OCI-LY1 (cell line): ENCODE data around the gene CIDEB.
"Not testable (repeated sequence)": the region's sequence is repeated elsewhere in the genome, so short reads cannot be mapped to it uniquely, and the experiment has no call there.

Experiments
- H2AFZ ChIP-seq: fragments of 200-600 bp; sonication (generic), shearing (Covaris generic); 2 replicates; pipeline ENCODE4 v1.6.0; 2014; ENCODE audit warnings: antibody characterized with exemption, mild to moderate bottlenecking, low read length
- H3F3A ChIP-seq: fragments of 200-600 bp; sonication (generic), shearing (Covaris generic); 2 replicates; pipeline ENCODE4 v1.6.0; 2014; ENCODE audit warnings: mild to moderate bottlenecking, antibody characterized with exemption, low read length, moderate library complexity; ENCODE audit not compliant: insufficient read depth
- H3K27ac ChIP-seq: fragments of 200-600 bp; sonication (generic); 2 replicates; pipeline ENCODE4 v1.5.1; 2014; ENCODE audit warnings: low read length, mixed run types, mild to moderate bottlenecking, low read depth; ENCODE audit not compliant: poor library complexity, severe bottlenecking
- H3K27me3 ChIP-seq: fragments of 200-600 bp; sonication (generic); 2 replicates; pipeline ENCODE4 v1.6.0; 2014; ENCODE audit warnings: antibody characterized with exemption, mild to moderate bottlenecking, low read length, moderate library complexity; ENCODE audit not compliant: insufficient read depth
- H3K36me3 ChIP-seq: fragments of 200-600 bp; sonication (generic); 2 replicates; pipeline ENCODE4 v1.6.1; 2014; ENCODE audit warnings: mild to moderate bottlenecking, antibody characterized with exemption, low read length, moderate library complexity, mixed read lengths; ENCODE audit not compliant: insufficient read depth
- H3K4me1 ChIP-seq: fragments of 200-600 bp; sonication (generic); 2 replicates; pipeline ENCODE4 v1.5.1; 2014; ENCODE audit warnings: mild to moderate bottlenecking, low read length, moderate library complexity; ENCODE audit not compliant: insufficient read depth, severe bottlenecking
- H3K4me2 ChIP-seq: fragments of 200-600 bp; sonication (generic), shearing (Covaris generic); 2 replicates; pipeline ENCODE4 v1.6.1; 2014; ENCODE audit warnings: low read length
- H3K4me3 ChIP-seq: fragments of 200-600 bp; sonication (generic); 2 replicates; pipeline ENCODE4 v1.5.1; 2014; ENCODE audit warnings: low read length, low read depth, mild to moderate bottlenecking, mixed read lengths; ENCODE audit not compliant: poor library complexity, severe bottlenecking
- H3K79me2 ChIP-seq: fragments of 200-600 bp; shearing (Covaris generic); 2 replicates; pipeline ENCODE4 v1.6.1; 2016; ENCODE audit warnings: mixed run types, low read length, mixed read lengths; ENCODE audit not compliant: insufficient read depth
- H3K9ac ChIP-seq: fragments of 200-600 bp; sonication (generic), shearing (Covaris generic); 2 replicates; pipeline ENCODE4 v1.6.1; 2014; ENCODE audit warnings: mild to moderate bottlenecking, low read length, mixed read lengths
- H3K9me2 ChIP-seq: fragments of 200-600 bp; sonication (generic), shearing (Covaris generic); 2 replicates; pipeline ENCODE4 v1.6.1; 2014; ENCODE audit warnings: low read depth, mild to moderate bottlenecking, low read length, mixed read lengths
- H3K9me3 ChIP-seq: fragments of 200-600 bp; shearing (Covaris generic); 2 replicates; pipeline ENCODE4 v1.6.1; 2014; ENCODE audit warnings: low read length, mixed read lengths
- H4K20me1 ChIP-seq: fragments of 200-600 bp; sonication (generic), shearing (Covaris generic); 2 replicates; pipeline ENCODE4 v1.6.0; 2016; ENCODE audit warnings: mild to moderate bottlenecking, low read length; ENCODE audit not compliant: insufficient read depth
- EZH2 ChIP-seq: fragments of 200-600 bp; sonication (generic), shearing (Covaris generic); IDR thresholded peaks from 2 replicates; pipeline ENCODE4 v1.8.0; 2017; ENCODE audit warnings: borderline replicate concordance, mixed run types, mild to moderate bottlenecking, antibody characterized with exemption, low read length, moderate library complexity, mixed read lengths
- TF ChIP-seq, protein P1 (sequence below): fragments of 200-600 bp; sonication (generic), shearing (Covaris generic); IDR thresholded peaks from 2 replicates; pipeline ENCODE4 v1.5.1; 2017; ENCODE audit warnings: mild to moderate bottlenecking, antibody characterized with exemption, low read length, moderate library complexity, mixed read lengths

Gene CIDEB, protein sequence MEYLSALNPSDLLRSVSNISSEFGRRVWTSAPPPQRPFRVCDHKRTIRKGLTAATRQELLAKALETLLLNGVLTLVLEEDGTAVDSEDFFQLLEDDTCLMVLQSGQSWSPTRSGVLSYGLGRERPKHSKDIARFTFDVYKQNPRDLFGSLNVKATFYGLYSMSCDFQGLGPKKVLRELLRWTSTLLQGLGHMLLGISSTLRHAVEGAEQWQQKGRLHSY

DNA sequence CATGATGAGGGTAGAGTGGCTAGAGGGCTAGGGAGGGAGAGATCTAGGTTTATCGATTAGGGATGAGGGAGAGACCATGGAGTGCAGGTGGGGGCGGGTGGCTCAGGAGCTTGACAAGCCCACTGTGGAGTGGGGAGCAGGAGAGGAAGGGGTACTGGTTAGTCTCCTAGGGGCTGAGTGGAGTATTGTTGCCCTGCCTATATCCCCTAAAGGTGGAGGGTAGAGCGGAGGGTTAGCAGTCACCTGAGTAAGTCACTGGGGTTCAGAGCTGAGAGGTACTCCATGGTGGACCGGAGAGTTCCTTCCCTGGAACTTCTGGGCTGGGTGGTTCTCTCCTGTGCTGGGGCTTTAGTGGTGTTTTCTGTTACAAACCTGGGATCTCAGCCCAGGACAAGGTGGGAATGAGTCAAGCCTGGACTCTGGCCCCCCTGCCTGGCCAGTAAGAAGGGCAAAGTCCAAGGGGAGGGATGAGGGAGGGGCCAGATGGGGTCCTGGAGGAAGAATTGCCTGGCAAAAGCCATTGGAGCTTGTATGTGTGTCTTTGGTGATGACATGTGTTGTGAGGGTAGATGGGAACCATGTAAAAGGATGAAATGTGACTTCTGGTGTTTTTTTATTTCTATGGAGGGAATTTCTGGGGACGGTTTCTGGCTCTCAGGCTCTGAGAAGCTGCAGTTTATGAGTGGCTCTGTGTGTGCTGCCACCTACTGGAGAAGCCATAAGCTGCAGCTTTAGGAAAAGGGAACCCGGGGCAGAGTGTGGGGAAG lies at the start of gene CIDEB:
Gene CIDEB (minus strand): TSS at position 403 of the 767 bp plus-strand sequence. CDS start 119 bp downstream, at position 284.
- no peak within 1 kb of the TSS for H3K4me3 ChIP-seq
- no peaks in the 10 kb centered on the region for H3F3A ChIP-seq
- TF ChIP-seq, protein P1, sequence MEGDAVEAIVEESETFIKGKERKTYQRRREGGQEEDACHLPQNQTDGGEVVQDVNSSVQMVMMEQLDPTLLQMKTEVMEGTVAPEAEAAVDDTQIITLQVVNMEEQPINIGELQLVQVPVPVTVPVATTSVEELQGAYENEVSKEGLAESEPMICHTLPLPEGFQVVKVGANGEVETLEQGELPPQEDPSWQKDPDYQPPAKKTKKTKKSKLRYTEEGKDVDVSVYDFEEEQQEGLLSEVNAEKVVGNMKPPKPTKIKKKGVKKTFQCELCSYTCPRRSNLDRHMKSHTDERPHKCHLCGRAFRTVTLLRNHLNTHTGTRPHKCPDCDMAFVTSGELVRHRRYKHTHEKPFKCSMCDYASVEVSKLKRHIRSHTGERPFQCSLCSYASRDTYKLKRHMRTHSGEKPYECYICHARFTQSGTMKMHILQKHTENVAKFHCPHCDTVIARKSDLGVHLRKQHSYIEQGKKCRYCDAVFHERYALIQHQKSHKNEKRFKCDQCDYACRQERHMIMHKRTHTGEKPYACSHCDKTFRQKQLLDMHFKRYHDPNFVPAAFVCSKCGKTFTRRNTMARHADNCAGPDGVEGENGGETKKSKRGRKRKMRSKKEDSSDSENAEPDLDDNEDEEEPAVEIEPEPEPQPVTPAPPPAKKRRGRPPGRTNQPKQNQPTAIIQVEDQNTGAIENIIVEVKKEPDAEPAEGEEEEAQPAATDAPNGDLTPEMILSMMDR, result peak; percentile 96
- no peak for TF ChIP-seq EZH2
- no peak within 1 kb of the TSS for H3K27ac ChIP-seq
- H3K9ac ChIP-seq, result no peak within 1 kb of the TSS
- no peak within 1 kb of the TSS for H3K4me2 ChIP-seq
- no peaks in the 10 kb centered on the region for H3K79me2 ChIP-seq
- H3K27me3 ChIP-seq, result no peaks in the 10 kb centered on the region
- H3K9me2 ChIP-seq, result no peaks in the 10 kb centered on the region
- H4K20me1 ChIP-seq, result no peaks in the 10 kb centered on the region
- H3K9me3 ChIP-seq, result no peaks in the 10 kb centered on the region
- peaks cover 61% of the 10 kb centered on the region for H3K36me3 ChIP-seq
- peaks cover 29% of the 10 kb centered on the region for H3K4me1 ChIP-seq
- no peak within 1 kb of the TSS for H2AFZ ChIP-seq

DNA sequence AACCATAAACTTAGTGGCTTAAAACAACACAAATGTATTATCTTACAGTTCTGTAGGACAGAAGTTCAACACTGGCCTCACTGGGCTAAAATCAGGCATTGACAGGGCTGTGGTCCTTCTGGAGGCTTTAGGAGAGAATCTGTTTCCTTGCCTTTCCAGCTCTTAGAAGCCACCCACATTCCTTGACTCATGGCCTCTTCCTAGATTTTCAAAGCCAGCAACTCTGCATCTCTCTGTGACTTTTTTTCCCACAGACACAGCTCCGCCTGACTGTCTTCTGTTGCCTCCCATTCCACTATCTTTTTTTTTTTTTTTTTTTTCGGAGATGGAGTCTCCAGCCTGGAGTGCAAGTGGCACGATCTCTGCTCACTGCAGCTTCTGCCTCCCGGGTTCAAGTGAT lies 48.4 kb upstream of the CIDEB start:
- Histone ChIP-seq H4K20me1 (no peaks in the 10 kb centered on the region), H3F3A (no peaks in the 10 kb centered on the region), H3K4me1 (no peaks in the 10 kb centered on the region), H3K36me3 (no peaks in the 10 kb centered on the region), H3K9ac (no peak overlapping the region), H2AFZ (no peak overlapping the region), H3K27me3 (no peaks in the 10 kb centered on the region; the same call in 1 of the 2 replicates), H3K4me3 (no peak overlapping the region), H3K9me2 (no peaks in the 10 kb centered on the region), H3K79me2 (no peaks in the 10 kb centered on the region), H3K4me2 (no peak overlapping the region), H3K9me3 (no peaks in the 10 kb centered on the region), H3K27ac (no peak overlapping the region)
- no peak for TF ChIP-seq EZH2

DNA sequence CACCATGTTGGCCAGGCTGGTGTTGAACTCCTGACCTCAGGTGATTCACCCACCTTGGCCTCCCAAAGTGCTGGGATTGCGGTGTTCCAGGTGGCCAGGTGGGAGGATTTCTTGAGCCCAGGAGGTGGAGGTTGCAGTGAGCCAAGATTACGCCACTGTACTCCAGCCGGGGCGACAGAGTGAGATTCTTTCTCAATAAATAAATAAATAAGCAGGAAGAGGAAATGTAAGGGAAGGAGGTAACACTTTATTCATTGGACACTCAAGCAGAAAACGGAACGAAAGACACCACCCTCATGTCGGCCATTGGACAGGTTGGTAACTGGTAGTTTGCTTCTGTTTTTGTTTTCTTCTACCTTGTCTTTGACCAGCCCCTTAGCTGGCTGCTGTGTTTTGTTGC lies 47.2 kb upstream of the CIDEB start:
- H3K27ac ChIP-seq, result no peak overlapping the region
- no peaks in the 10 kb centered on the region for H3K9me2 ChIP-seq
- no peaks in the 10 kb centered on the region for H4K20me1 ChIP-seq
- H3K4me2 ChIP-seq, result no peak overlapping the region
- H3K9ac ChIP-seq, result no peak overlapping the region
- no peaks in the 10 kb centered on the region for H3K4me1 ChIP-seq
- H3K36me3 ChIP-seq, result no peaks in the 10 kb centered on the region
- no peaks in the 10 kb centered on the region for H3K79me2 ChIP-seq
- TF ChIP-seq, protein P1, result no peak
- no peak for TF ChIP-seq EZH2
- H2AFZ ChIP-seq, result no peak overlapping the region
- H3K4me3 ChIP-seq, result no peak overlapping the region
- no peaks in the 10 kb centered on the region for H3F3A ChIP-seq
- no peaks in the 10 kb centered on the region for H3K9me3 ChIP-seq
- no peaks in the 10 kb centered on the region; the same call in 1 of the 2 replicates for H3K27me3 ChIP-seq

DNA sequence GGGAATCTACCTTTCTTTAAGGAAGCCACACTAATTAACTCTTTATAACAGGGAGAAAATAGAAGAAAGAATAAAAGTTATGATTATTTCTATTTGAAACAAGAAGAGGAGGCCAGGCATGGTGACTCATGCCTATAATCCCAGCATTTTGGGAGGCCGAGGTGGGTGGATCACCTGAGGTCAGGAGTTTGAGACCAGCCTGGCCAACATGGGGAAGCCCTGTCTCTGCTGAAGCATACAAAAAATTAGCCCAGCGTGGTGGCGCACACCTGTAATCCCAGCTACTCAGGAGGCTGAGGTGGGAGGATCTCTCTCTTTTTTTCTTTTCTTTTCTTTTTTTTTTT lies 46.7 kb upstream of the CIDEB start:
- H2AFZ ChIP-seq, H3K9me2 ChIP-seq, H3K4me3 ChIP-seq, H3K36me3 ChIP-seq, H3K4me1 ChIP-seq, H3K4me2 ChIP-seq, H3K27me3 ChIP-seq, H4K20me1 ChIP-seq, H3K9me3 ChIP-seq, H3K9ac ChIP-seq, H3F3A ChIP-seq, H3K27ac ChIP-seq, H3K79me2 ChIP-seq: not testable (repeated sequence)
